ENCODE data around the gene ZNF311. TPM values are rescaled to one million over a fixed set of nuclear protein-coding genes. Genes with fewer than 3 reads are reported as not detected.

ZNF311 gene
- total and polyA plus RNA-seq, 2 of the 13 experiments (the other 11 are each of a cell fraction or from before 2014, with no cell fraction given), result not detected

GRCh38 chr6:28982476-28983266 lies 22.4 kb downstream of the ZNF311 start (continued):
- TF ChIP-seq IKZF5 (CRISPR knock-in tag; IDR thresholded peaks at IDR 0.05) (peak; percentile 17; the same call in 1 of the 2 replicates), CENPX (CRISPR knock-in tag; IDR thresholded peaks at IDR 0.05) (no peak), UBTF (CRISPR knock-in tag; IDR thresholded peaks at IDR 0.05) (0 out of 2 replicates have a peak, but pooled peaks have one; percentile 0), EHMT2 (IDR thresholded peaks at IDR 0.05; ENCODE audit: borderline replicate concordance, low read depth, low read length) (0 out of 2 replicates have a peak, but pooled peaks have one; percentile 4), RNF219 (CRISPR knock-in tag; IDR thresholded peaks at IDR 0.05) (no peak; the same call in 1 of the 2 replicates), KLF15 (CRISPR knock-in tag; IDR thresholded peaks at IDR 0.05; ENCODE audit: borderline replicate concordance) (no peak), ELF4 (CRISPR knock-in tag; IDR thresholded peaks at IDR 0.05; ENCODE audit: borderline replicate concordance) (no peak), ZNF562 (CRISPR knock-in tag; IDR thresholded peaks at IDR 0.05; ENCODE audit: borderline replicate concordance) (no peak), AHDC1 (CRISPR knock-in tag; IDR thresholded peaks at IDR 0.05; ENCODE audit: borderline replicate concordance) (peak; percentile 48; the same call in 1 of the 2 replicates), NR2F2 (IDR thresholded peaks at IDR 0.05; ENCODE audit: borderline replicate concordance, low read depth) (no peak), ZFAT (CRISPR knock-in tag; conservative IDR thresholded peaks at IDR 0.05) (no peak)
